ENCODE results near the gene WEE1.
"Not testable (repeated sequence)": the region's sequence is repeated elsewhere in the genome, so short reads cannot be mapped to it uniquely, and the experiment has no call there.

The WEE1 gene

DNA sequence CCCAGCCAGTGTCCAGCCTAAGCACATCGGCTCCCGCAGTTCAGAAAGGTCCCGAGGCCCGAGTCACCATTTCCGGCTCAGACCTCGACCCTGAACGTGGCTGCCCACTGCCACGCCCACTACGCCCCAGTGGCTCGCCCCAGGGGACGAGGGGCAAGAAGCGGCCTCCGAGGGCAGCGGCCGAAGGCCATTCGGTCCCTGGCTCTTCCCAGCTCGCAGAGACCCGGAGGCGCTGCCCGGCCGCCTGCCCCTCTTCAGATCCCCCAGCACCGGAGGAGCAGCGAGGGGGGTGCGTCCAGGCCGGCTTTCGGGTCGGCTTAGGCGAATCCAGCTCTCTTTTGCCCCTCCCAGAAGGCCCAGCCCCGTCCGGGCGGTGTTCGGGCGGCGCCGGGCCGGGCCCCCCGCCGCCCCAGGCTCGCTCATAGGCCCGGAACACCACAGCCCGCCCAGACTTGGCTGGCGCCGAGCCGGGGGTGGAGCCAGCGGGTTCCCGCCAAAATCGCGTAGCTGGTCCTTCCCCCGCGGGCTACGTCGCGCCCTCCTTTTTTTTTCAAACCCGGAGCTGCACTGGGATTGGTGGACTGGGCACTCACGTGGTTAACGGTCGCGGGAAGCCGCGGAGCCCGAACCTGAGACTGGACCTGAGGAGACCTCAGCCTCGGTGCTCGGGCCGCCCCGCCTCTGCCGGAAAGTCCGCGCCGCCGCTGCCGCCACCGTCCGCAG is at the start of gene WEE1:
TSS of gene WEE1 (plus strand) at position 619 of the 723 bp plus-strand sequence. CDS start 264 bp downstream, outside the sequence.
- DNase-seq, result peak; percentile 78

DNA sequence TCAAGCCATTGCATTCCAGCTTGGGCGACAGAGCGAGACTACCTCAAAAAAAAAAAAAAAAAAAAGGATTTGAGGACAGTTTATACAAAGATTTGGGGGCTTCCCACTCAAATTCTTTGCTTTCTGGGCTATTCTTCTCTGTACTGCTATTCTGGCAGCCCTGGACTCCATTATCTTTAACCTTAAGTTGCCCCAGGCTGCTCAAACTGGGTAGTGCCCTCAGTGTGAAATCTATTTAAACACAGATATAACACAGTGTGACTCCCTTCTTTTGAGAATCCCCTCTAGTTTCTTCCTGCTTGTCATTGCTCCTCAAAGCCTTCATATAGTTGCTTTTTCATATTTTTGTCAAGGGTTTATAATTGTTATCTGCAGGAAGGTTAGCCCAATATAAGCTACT is 49.5 kb upstream of the WEE1 start:
- no peak for DNase-seq

DNA sequence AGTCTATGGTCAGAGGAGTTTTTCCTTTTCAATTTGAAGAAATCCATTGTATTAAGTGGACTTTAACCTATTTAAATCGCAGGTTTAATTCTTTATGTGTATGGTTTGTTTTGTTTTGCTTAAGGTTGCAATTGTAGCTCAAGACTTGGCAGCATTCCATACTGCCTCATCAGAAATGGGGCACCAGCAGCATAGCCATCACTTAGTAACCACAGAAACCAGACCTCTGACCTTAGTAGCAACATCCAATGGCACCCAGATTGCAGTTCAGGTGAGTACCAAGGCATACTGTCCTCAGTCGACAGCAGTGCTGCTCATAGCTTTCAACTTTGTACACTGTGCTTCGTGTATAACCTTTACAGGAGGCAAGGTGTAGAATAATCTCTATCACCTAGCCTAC is 48.4 kb upstream of the WEE1 start:
- DNase-seq, result no peak

GRCh38 chr11:9527481-9528135 is 45.9 kb upstream of the WEE1 start:
- DNase-seq, result no peak

DNA sequence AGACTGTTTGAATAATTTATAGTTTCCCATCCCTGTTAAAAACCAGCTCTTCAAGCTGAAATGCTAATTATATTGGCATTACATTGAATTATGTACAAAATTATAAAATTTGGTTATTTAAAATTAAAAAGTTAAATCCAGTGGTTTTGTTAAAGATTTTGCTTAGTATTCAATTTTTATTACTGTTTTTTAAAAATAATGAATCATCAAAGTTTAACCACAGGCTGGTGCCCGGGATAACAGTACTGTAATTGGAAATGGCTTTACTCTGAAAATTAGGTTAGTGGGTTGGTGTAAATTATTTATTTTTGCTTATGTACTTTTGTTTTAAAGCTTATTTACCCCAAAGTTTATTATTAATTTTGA is 45.4 kb upstream of the WEE1 start:
- no peak for DNase-seq

DNA sequence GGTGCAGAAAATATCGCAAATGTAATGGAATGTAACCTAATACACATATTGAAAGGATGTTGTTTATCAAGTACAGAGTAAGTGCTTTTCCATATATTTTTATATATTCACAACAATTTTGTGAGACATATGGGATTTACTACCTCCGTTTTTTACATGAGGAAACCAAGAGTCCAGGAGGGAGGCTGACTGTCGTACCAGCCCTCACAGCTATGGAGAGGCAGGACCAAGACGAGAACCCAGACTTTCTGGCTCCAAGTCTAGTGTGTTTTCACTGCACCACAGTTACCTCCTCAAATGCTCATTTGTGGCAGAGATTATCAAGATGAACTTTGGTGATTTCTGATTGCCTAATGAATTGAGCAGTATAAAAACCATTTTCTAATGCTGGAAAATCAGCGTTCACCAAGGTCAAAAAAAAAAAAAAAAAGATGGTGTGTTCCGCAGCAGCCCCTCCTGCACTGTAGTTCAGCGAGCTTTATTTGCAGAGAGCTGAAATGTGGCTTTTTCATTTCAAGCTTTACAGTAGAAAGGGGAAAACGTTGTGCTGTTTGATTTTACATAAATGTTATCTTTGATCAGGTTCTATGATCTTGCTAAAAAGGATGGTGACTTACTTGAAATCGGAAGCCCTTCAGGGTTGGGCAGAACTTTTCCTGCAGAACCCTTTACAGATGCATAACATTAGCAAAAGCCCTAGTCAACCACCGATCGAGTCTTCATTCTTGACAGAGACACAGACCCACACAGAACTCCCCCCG is 44.7 kb upstream of the WEE1 start:
- DNase-seq, result no peak

DNA sequence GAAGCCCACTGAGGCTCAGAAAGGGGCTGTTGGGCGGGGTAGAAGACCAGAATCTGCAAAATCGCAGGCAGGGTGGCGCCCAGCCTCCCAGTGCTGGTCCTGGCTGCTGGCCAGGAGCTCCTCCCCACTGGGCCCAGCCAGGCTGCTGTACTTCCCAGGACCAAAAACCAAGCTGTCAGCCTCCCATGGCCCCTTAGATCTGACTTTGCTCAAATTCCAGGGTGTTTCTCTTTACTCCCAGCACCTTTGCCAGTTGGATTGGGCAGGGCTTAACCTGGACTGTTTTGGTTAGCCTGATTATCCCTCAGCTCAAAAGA is 44.2 kb upstream of the WEE1 start:
- DNase-seq, result no peak

GRCh38 chr11:9530020-9530621 is 43.3 kb upstream of the WEE1 start:
- no peak for DNase-seq

GRCh38 chr11:9530901-9531625 is 42.4 kb upstream of the WEE1 start:
- DNase-seq, result no peak

DNA sequence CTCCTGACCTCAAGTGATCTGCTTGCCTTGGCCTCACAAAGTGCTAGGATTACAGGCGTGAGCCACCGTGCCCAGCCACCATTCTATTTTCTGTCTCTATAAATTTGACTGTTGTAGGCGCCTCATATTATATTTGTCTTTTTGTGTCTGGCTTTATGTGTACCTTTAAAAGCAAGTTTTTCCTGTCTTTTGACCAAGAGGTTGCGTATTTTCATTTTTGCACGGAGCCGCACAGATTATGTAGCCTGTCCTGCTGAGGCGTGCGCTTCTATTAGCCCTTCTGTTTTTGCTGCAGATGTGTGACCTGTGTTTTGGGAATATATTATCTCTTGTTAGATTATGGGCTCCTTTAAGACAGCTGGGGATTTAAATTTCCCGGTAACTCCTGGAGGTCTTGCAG is 40.4 kb upstream of the WEE1 start:
- no peak for DNase-seq

GRCh38 chr11:9533736-9534473 is 39.6 kb upstream of the WEE1 start:
- no peak for DNase-seq

DNA sequence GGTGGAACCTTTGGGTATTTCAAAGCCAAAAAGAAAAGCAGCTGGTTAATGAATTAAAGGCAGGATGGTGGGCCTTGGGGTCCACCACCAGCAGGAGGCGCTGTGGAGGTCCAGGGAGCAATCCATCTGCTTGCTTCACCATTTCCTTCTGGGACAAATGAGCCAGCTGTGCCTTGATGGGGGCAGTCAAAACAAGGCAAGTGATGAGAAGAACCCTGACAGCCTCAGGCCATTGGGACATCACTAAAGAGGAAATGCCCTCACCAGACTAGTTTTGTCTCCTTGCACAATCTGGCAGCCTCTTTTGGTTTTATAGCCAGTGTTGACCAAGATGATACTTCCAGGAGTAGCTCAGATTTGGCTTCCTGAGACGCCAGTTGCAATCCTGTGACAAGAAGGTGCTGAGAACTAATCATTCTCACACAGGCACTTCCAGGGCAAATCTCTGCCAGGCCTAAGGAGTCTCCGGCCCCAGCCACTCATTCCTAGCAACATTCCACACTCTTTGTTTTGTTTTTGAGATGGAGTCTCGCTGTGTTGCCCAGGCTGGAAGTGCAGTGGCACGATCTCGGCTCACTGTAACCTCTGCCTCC is 38.2 kb upstream of the WEE1 start:
- no peak for DNase-seq

DNA sequence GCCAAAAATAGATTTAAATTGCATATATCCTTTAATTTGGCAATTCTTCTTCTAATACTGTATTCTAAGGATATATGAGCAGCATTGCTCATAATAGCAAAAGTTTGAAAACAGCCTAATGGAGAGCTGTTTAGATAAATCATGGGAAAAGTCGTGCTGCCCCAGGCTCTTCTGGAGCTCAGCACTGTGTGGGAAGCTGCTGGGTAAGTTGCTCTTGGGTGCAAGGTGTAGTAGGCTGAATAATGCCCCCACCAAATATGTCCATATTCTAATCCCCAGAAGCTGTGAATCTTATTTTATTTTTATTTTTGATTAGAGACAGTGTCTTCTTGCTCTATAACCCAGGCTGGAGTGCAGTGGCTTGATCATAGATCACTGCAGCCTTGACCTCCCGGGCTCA is 34.9 kb upstream of the WEE1 start:
- DNase-seq, result no peak

GRCh38 chr11:9549216-9549615 is 24.3 kb upstream of the WEE1 start:
- DNase-seq, result not testable (repeated sequence)

- DNase-seq, result no peak
Observed at GRCh38 chr11:9550191-9550628, 23.3 kb upstream of the WEE1 start.

- DNase-seq, result no peak
Observed at GRCh38 chr11:9561279-9561982, 12.0 kb upstream of the WEE1 start.

- DNase-seq, result no peak
Observed at GRCh38 chr11:9562716-9563115, 10.8 kb upstream of the WEE1 start.

DNA sequence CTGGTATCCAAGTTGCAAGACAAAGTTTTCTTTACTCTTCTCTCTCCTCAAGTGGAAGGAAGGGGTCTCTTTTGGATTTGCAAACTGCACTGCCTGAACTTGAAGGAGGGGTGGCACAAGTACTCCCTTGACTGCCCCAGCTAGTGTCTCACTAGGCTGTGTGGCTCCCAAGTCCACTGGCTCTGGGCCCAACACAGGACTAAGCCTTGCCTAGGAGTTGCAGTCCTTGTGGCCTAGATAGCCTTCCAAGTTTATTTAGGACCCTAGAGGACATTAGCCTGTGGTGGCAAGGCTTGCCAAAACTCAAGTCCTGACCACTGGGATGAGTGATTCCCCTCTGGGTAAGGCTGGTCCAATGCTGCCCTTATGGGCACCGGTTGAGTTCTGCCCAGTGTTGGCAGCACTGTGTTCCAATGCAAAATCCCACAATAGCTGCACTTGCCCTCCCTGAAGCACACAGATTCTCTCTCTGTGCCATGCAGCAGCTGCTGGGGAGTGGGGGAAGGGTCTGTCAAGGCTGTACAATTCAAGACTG is 10.2 kb upstream of the WEE1 start:
- no peak for DNase-seq

GRCh38 chr11:9565822-9566560 is 7.5 kb upstream of the WEE1 start:
- DNase-seq, result peak; percentile 69

DNA sequence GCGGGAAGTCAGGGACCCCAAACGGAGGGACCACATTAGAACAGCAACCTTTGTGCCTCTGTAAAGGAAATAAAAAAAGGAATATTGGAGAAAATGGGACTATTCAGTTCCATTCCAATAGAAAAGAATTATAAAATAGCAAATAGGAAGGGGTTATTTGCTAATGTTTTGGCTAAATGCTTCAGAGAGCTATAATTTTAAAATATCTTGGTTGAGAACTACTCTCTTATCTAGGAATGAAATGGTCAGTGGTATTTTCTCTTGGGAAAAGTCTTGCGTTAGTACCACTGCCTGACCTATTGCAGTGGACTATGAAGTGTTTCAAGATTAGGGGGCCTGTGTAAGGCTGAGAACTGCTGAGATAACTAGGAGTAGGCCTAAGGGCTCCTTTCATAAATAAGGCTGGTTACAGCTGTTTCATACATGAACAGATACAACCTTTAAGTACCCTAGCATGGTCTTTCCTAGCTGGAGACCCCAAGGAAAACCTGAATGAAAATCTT is 6.9 kb upstream of the WEE1 start:
- DNase-seq, result no peak

Measured in NCI-H510A (cell line).